Smooth muscle cell (in vitro differentiated cells): Measurements from ENCODE around the gene PDX1. TPM values are rescaled to one million over a fixed set of nuclear protein-coding genes. Genes with fewer than 3 reads are reported as not detected.

Experiments used
- DNase-seq: peaks from one replicate; lab custom pipeline; 2025; ENCODE audit not compliant: unreplicated experiment; lab: John Stamatoyannopoulos, UW
- H2AFZ ChIP-seq: fragments of 200-600 bp; sonication (generic); 2 replicates; pipeline ENCODE4 v1.6.0; 2016; ENCODE audit warnings: antibody characterized with exemption, low read depth, mild to moderate bottlenecking
- H3F3A ChIP-seq: fragments of 200-600 bp; sonication (generic); 2 replicates; pipeline ENCODE4 v1.6.0; 2017; ENCODE audit warnings: antibody characterized with exemption, low read depth
- H3K27ac ChIP-seq: fragments of 200-600 bp; sonication (generic); 2 replicates; pipeline ENCODE4 v1.5.1; 2016; ENCODE audit warnings: low read depth, mild to moderate bottlenecking
- H3K27me3 ChIP-seq: fragments of 200-600 bp; sonication (generic); 2 replicates; pipeline ENCODE4 v1.6.1; 2016; ENCODE audit warnings: low read depth, mild to moderate bottlenecking
- H3K36me3 ChIP-seq: fragments of 200-600 bp; sonication (generic); 2 replicates; pipeline ENCODE4 v1.5.1; 2016; ENCODE audit warnings: low read depth
- H3K4me1 ChIP-seq: fragments of 200-600 bp; sonication (generic); 2 replicates; pipeline ENCODE4 v1.5.1; 2016; ENCODE audit warnings: low read depth
- H3K4me2 ChIP-seq: fragments of 200-600 bp; sonication (generic); 2 replicates; pipeline ENCODE4 v1.6.0; 2016; ENCODE audit warnings: mild to moderate bottlenecking
- H3K4me3 ChIP-seq: fragments of 200-600 bp; sonication (generic); 2 replicates; pipeline ENCODE4 v1.5.1; 2016; ENCODE audit warnings: mild to moderate bottlenecking
- H3K79me2 ChIP-seq: fragments of 200-600 bp; sonication (generic); 2 replicates; pipeline ENCODE4 v1.6.0; 2016; ENCODE audit warnings: low read depth, mild to moderate bottlenecking
- H3K9ac ChIP-seq: fragments of 200-600 bp; sonication (generic); 2 replicates; pipeline ENCODE4 v1.6.0; 2016; ENCODE audit warnings: low read depth
- H3K9me3 ChIP-seq: fragments of 200-600 bp; sonication (generic); replicated peaks from 2 replicates; pipeline ENCODE4 v1.5.1; 2016; ENCODE audit warnings: low read depth
- H4K20me1 ChIP-seq: fragments of 200-600 bp; sonication (generic); 2 replicates; pipeline ENCODE4 v1.6.0; 2016; ENCODE audit warnings: low read depth
- WGBS: methylation state at CpG from one replicate; pipeline ENCODE4 v1.1.7; 2016; ENCODE audit warnings: low lambda C conversion rate; 5-methylcytosine and 5-hydroxymethylcytosine counted together
- polyA plus RNA-seq: library from polyadenylated mRNA; unstranded; fragments of >200 nt; fragmentation: Nextera tagmentation; extraction: Ambion mirVana; gene quantifications from 2 replicates; pipeline ENCODE4 v1.2.1, GENCODE V29; 2016
- total RNA-seq: library from RNA; depleted of rRNA; stranded (reverse); fragments of >200 nt; gene quantifications from 2 replicates; pipeline ENCODE4 v1.2.3, GENCODE V29; 2014
- TF ChIP-seq, protein P1 (sequence below): fragments of 200-600 bp; sonication (generic); IDR thresholded peaks from 2 replicates; pipeline ENCODE4 v1.5.1; 2017; ENCODE audit warnings: borderline replicate concordance, mild to moderate bottlenecking, antibody characterized with exemption; ENCODE audit not compliant: insufficient read depth, poor library complexity, severe bottlenecking

PDX1 gene
- total and polyA plus RNA-seq, 2 experiments from 2014 or later, result not detected

DNA sequence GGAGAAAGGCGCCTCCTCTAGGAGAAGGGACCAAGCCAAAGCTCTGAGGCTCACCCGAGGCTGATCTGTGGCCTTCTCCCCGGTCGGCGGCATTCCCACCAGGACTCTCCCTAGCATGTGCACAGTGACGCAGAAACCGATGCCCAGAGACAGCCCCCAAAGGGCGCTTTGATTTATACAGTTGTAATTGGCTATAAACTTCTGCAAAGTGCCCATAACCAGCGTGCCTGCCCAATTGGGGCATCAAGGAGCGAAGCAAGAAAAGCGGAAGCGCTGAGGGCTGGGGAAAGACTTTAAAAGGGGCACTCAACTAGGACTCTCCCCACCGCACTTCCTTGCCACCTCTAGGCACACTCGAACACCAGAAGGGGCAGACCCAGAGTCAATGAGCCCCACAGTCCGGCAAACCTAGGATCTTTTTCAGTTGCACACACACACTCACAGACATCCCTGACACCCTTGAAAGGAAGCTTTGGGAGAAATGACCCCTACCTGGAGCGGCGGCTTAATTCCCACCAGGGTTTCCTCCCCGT lies 47.5 kb downstream of the PDX1 start:
- Histone ChIP-seq H3K36me3 (no peaks in the 10 kb centered on the region), H3K4me1 (peaks cover 42% of the 10 kb centered on the region), H4K20me1 (no peaks in the 10 kb centered on the region), H3K9me3 (no peaks in the 10 kb centered on the region), H3K27ac (no peak overlapping the region), H3F3A (no peaks in the 10 kb centered on the region), H3K4me3 (peak overlapping the region; percentile 43), H3K79me2 (no peaks in the 10 kb centered on the region), H3K9ac (no peak overlapping the region), H3K27me3 (peaks cover 98% of the 10 kb centered on the region), H2AFZ (no peak overlapping the region), H3K4me2 (peak overlapping the region; percentile 81)
- DNase-seq, result no peak
- 4% methylated on average over 18 of the region's 18 CpGs for WGBS
- TF ChIP-seq, protein P1, sequence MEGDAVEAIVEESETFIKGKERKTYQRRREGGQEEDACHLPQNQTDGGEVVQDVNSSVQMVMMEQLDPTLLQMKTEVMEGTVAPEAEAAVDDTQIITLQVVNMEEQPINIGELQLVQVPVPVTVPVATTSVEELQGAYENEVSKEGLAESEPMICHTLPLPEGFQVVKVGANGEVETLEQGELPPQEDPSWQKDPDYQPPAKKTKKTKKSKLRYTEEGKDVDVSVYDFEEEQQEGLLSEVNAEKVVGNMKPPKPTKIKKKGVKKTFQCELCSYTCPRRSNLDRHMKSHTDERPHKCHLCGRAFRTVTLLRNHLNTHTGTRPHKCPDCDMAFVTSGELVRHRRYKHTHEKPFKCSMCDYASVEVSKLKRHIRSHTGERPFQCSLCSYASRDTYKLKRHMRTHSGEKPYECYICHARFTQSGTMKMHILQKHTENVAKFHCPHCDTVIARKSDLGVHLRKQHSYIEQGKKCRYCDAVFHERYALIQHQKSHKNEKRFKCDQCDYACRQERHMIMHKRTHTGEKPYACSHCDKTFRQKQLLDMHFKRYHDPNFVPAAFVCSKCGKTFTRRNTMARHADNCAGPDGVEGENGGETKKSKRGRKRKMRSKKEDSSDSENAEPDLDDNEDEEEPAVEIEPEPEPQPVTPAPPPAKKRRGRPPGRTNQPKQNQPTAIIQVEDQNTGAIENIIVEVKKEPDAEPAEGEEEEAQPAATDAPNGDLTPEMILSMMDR, result no peak

DNA sequence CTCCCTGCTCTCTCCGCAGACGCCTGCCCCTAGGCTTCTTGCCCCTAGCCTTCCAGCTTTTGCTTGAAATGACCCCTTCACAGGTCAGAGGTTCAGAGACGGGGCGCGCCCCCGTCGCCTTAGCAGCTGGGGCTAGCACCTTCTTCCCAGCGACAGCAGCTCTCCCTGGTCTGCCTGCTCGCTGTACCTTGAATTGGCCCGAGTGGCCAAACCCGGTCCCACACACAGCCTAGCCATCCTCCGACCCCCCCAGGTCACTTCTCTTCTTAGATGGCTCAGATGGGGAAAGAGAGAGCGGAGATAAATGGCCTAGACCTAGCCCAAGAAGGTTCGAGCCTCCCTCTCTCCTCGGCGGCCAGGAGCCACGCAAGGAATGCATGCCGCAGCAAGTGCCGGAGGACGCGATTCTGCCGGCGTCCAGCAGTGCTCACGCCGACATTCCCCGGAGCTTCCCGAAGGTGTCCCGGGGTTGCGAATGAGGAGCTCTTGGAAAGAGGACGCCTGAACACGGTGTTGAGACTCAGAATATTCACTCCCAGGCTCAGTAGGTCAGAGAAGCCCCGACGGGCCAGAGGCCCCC lies 48.0 kb downstream of the PDX1 start:
- Histone ChIP-seq H3K4me1 (peaks cover 42% of the 10 kb centered on the region), H3K9ac (no peak overlapping the region), H3K4me2 (peak overlapping the region; percentile 81), H3K4me3 (peak overlapping the region; percentile 43), H3K27ac (no peak overlapping the region), H3K36me3 (no peaks in the 10 kb centered on the region), H3K27me3 (peaks cover 100% of the 10 kb centered on the region), H3K79me2 (no peaks in the 10 kb centered on the region), H4K20me1 (no peaks in the 10 kb centered on the region), H2AFZ (no peak overlapping the region), H3F3A (no peaks in the 10 kb centered on the region), H3K9me3 (no peaks in the 10 kb centered on the region)
- TF ChIP-seq, protein P1, result no peak
- under 1% methylated on average over 33 of the region's 33 CpGs for WGBS
- no peak for DNase-seq

DNA sequence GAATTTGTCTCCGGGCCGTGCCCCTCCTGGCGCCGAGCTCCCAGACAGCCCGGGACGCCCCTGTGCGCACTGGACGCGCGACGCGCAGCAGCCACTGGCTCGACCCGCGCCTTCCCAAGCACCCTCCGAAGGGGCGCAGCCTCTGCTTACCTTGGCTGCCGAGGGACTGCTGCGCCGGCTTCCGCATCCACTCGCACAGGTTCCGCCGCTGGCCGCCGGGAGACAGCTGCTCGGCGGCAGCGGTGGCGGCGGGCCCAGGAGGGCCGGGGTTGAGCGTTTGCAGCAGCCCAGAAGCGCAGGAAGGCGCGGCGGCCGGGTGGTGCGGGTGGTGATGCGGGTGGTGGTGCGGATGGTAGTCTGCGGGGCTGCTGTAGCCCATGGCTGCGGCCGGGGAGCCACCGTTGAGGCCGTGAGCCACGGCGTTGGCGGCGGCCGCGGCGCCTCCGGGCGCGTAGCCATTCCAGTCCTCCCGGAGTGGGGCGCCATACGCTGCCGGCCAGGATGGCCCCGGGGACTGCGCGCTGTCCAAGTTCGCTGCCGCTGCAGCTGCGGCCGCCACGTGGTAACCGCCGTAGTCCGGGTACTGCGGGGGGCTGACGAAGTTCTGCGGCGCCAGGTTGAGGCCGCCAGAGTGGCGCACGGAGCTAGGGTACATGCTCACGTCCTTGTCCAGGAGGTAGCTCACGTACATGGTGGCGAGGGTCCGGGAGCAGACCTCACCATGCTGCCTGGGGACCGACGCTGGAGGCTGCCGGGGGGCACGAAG lies 48.7 kb downstream of the PDX1 start:
- no peaks in the 10 kb centered on the region for H3K79me2 ChIP-seq
- H3F3A ChIP-seq, result no peaks in the 10 kb centered on the region
- H3K4me3 ChIP-seq, result peak overlapping the region; percentile 43
- peak overlapping the region; percentile 81 for H3K4me2 ChIP-seq
- no peaks in the 10 kb centered on the region for H4K20me1 ChIP-seq
- peaks cover 100% of the 10 kb centered on the region for H3K27me3 ChIP-seq
- TF ChIP-seq, protein P1, result no peak
- H3K9me3 ChIP-seq, result no peaks in the 10 kb centered on the region
- no peak overlapping the region for H3K27ac ChIP-seq
- no peak overlapping the region for H3K9ac ChIP-seq
- H2AFZ ChIP-seq, result no peak overlapping the region
- 2% methylated on average over 80 of the region's 86 CpGs for WGBS
- H3K4me1 ChIP-seq, result peaks cover 42% of the 10 kb centered on the region
- no peaks in the 10 kb centered on the region for H3K36me3 ChIP-seq
- no peak for DNase-seq
